Heart left ventricle (tissue), 13 donors: ENCODE measurements around the gene RTN1.

Experiments used
- POLR2A ChIP-seq, 2 donors: fragments of 450-650 bp; IDR thresholded peaks; one replicate each; pipeline ENCODE4 v1.6.1; 2017; ENCODE audit warnings: antibody characterized with exemption in 2 of 2, mild to moderate bottlenecking in 2 of 2, moderate library complexity in 2 of 2
- TF ChIP-seq, protein P1 (sequence below), 12 donors: fragments of 200-600 bp; sonication (generic) in 4 of 12; IDR thresholded peaks; one replicate each; pipeline versions ENCODE4 v1.5.0 to v1.8.0; 2018 to 2022; ENCODE audit warnings: antibody characterized with exemption in 12 of 12, mild to moderate bottlenecking in 5 of 12
- donor health status: ischemic (EF 13 %, LVEDD 7.1; RV severe dilation, severe dysfunction).
- donor health status: DM: no; HTN: yes; CAD: no.
- donor health status: DM: no; HTN: no; CAD: no.
- donor health status: ischemic (EF 25% LVEDD 6.9; RV normal size, moderate dysfunction).
- donor health status: ischemic (EF 25% LVEDD 5.7; RV mildly dilated, moderate dysfunction).
- donor health status: ischemic (EF 35%, LVEDD 5.7; RV mildly dilated, moderate dysfunction).
- donor health status: nonischemic (EF 11% LVEDD 7.7; RV severe dilation, severe dysfunction).
- donor health status: DM: yes; HTN: yes; CAD: no.
- donor health status: PGD.
- donor health status: ischemic (EF 29% LVEDD 5.4; RV normal size, mild dysfunction).
- donor health status: nonischemic (EF 23%, LVEDD 6.1; RV moderate dilation, normal function).

DNA sequence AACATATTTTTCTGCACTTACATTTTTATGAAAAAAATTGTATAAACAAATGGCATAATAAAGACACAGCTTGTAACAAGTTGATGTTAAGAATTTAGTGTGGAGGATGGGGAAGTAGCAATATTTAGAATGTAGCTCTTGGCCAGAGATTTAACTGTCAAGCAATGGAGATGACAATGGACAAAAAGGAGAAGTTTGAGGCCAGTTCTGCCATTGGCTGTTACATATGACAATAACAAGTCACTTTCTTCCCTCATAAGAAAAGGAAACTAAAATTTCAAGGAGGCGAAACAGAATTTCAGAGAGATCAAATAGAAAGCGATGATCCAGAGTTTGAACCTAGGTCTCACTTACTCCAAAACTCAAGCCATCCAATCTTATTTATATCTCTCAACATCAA is 171.1 kb downstream of the RTN1 start:
- TF ChIP-seq, protein P1, sequence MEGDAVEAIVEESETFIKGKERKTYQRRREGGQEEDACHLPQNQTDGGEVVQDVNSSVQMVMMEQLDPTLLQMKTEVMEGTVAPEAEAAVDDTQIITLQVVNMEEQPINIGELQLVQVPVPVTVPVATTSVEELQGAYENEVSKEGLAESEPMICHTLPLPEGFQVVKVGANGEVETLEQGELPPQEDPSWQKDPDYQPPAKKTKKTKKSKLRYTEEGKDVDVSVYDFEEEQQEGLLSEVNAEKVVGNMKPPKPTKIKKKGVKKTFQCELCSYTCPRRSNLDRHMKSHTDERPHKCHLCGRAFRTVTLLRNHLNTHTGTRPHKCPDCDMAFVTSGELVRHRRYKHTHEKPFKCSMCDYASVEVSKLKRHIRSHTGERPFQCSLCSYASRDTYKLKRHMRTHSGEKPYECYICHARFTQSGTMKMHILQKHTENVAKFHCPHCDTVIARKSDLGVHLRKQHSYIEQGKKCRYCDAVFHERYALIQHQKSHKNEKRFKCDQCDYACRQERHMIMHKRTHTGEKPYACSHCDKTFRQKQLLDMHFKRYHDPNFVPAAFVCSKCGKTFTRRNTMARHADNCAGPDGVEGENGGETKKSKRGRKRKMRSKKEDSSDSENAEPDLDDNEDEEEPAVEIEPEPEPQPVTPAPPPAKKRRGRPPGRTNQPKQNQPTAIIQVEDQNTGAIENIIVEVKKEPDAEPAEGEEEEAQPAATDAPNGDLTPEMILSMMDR (IDR thresholded peaks at IDR 0.05): no peak
- no peak for TF ChIP-seq POLR2A (IDR thresholded peaks at IDR 0.05)
